ENCODE data around the gene DZIP1.

Gene DZIP1

DNA sequence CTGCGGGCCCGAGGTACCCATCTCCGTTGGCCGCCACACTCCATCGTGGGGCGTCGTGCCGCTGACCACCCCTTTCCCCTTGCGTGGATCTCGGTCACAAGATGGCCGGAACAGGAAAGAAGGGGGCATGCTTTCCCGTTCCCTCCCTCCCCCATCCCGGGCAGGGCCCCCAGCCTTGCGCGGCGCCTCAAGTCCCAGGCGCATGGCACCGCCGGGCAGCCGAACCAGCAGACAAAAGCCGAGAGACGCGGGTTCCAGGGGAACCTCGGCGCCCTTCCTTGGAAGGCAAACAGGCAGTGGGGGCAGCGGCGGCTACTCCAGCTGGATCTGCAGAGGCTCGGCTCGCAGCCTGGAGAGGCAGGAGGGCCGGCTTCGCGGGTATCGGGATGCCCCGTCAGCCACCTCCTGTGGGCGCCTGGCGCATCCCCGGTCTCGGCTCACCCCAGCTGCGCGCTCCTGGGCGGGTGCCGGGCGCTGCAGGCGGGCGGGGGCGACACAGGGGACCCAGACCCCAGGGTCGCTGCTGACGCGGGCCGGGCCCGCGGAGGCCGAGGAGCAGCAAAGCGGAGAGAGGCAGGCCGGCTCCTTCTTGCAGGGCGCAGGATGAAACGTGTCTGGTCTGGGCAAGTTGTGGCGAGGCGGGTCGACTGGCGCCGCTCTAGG, 439 bp downstream of the DZIP1 start:
- CTCF ChIA-PET: interaction anchor here (1.1 to 1.4 kb wide), 2 partner anchors 11 to 12 kb away, joined by 3 read pairs; no protein-coding TSS in a partner anchor
- TF ChIP-seq CTCF (IDR thresholded peaks at IDR 0.05; ENCODE audit: control extremely low read depth, extremely low read depth, low read depth, missing control alignments): no peak
- peak; percentile 23 for DNase-seq (ENCODE audit: extremely low spot score)
- POLR2A ChIA-PET: interaction anchor here (0.5 kb wide), 1 partner anchor 310 kb away, joined by 5 read pairs; no protein-coding TSS in a partner anchor

GRCh38 chr13:95643571-95643935, 953 bp downstream of the DZIP1 start:
- no peak for TF ChIP-seq CTCF (IDR thresholded peaks at IDR 0.05; ENCODE audit: control extremely low read depth, extremely low read depth, low read depth, missing control alignments)
- CTCF ChIA-PET: interaction anchor here (0.7 to 1.4 kb wide), 3 partner anchors 10 to 19 kb away, joined by 3 read pairs; no protein-coding TSS in a partner anchor
- POLR2A ChIA-PET: interaction anchor here (0.5 kb wide), 1 partner anchor 309 kb away, joined by 5 read pairs; no protein-coding TSS in a partner anchor
- no peak for DNase-seq (ENCODE audit: extremely low spot score)

DNA sequence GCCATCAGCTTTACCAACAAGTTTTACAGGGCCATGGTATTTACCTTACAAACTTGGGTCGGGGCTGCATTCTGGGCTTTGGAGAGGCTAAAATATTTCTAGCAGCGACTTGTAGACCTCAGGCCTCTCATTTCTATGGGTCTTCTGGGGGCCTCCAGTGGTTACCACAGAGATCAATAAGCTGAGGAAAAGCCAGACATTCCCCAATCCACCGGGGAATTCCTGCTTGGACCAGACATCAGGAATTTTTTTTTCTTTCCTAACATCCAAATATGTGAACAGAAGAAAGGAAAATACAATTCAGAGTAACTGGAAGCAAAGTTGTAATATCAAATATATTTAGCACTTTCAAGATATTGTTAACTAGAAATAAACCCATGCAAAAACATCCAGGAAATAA, 1.5 kb downstream of the DZIP1 start:
- no peak for TF ChIP-seq CTCF (IDR thresholded peaks at IDR 0.05; ENCODE audit: control extremely low read depth, extremely low read depth, low read depth, missing control alignments)
- ChIA-PET POLR2A (no interaction called here), CTCF (interaction anchor here (0.7 to 1.4 kb wide), 3 partner anchors 10 to 19 kb away, joined by 3 read pairs; no protein-coding TSS in a partner anchor)
- DNase-seq (ENCODE audit: extremely low spot score): no peak

DNA sequence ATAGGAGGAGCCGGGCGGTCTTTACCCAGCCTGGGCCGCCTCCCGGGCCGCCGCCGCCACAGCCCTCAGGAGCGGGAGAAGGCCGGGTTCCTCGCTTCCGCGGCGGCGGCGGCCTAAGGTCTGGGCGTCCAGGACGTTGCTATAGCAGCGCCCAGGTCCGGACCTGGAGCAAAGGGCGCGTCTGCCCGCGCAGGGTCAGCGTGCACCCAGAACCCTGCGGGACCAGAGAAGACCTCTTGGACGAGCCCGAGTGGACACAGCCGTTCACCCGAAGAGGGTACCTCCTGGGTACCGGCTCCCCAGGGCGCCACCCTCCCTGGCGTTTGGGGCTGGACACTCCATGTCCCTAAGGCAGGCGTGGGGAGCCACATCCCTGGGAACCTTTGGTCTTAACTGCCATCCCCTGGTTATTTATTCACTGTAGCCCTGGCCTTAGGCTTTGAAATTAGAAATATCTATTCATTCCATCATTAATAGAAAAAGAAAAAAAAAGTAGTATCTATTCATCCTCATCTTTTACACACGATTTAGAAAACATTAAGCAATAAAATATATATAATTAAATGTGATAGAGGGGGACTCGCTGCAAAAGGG, 2.4 kb downstream of the DZIP1 start:
- no peak for TF ChIP-seq CTCF (IDR thresholded peaks at IDR 0.05; ENCODE audit: control extremely low read depth, extremely low read depth, low read depth, missing control alignments)
- CTCF ChIA-PET: interaction anchor here (1.2 kb wide), 1 partner anchor 192 kb away, joined by 3 read pairs; no protein-coding TSS in a partner anchor
- peak; percentile 19 for DNase-seq (ENCODE audit: extremely low spot score)
- POLR2A ChIA-PET: no interaction called here

GRCh38 chr13:95641291-95642027, 3.0 kb downstream of the DZIP1 start:
- TF ChIP-seq CTCF (IDR thresholded peaks at IDR 0.05; ENCODE audit: control extremely low read depth, extremely low read depth, low read depth, missing control alignments): no peak
- DNase-seq (ENCODE audit: extremely low spot score): no peak
- POLR2A ChIA-PET: no interaction called here
- CTCF ChIA-PET: interaction anchor here (1.2 kb wide), 1 partner anchor 193 kb away, joined by 3 read pairs; no protein-coding TSS in a partner anchor

GRCh38 chr13:95636853-95637252, 7.7 kb downstream of the DZIP1 start:
- ChIA-PET CTCF (no interaction called here), POLR2A (no interaction called here)
- no peak for TF ChIP-seq CTCF (IDR thresholded peaks at IDR 0.05; ENCODE audit: control extremely low read depth, extremely low read depth, low read depth, missing control alignments)
- DNase-seq (ENCODE audit: extremely low spot score): no peak
